Stimulated activated CD8-positive, alpha-beta memory T cell treated with anti-CD3 and anti-CD28 coated beads, Interleukin-2, amount 100 ng/mL, for 48 hours (primary cell): ENCODE results near the gene ZSCAN4.
A peak's percentile ranks its signal among the peaks of the same experiment; 100 is the strongest.

Source experiments
- DNase-seq, 2 donors: peaks; one replicate each; pipeline ENCODE4 v3.0.0-alpha.2; 2020; ENCODE audit warnings: low read depth in 2 of 2

Gene ZSCAN4

DNA sequence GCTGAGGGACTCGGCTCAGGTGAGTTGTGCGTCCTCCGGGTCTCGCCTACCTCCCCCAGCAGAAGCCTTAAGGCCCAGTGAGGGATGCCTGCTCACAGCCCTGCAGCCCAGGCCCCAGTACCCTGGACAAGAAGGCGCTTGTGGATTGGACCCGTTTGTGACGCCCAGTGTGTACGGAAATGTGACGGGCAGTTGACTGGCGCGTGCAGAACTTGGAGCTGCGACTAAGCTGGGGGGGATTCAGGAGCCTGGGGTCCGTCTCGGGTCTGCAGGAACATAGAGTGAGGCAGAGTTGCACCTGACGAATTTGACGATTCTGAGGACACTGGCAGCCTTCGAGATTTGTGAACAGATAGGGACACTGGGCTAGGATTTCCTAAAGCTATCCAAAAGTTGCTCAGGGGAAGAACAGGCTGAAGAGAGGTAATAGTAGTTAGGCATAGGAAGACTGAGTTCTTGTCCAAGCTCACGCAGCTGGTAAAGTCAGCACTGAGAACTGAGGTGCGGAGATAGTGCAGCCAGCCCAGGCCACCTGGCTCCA lies 13.6 kb downstream of the ZSCAN4 start:
- DNase-seq = no peak

DNA sequence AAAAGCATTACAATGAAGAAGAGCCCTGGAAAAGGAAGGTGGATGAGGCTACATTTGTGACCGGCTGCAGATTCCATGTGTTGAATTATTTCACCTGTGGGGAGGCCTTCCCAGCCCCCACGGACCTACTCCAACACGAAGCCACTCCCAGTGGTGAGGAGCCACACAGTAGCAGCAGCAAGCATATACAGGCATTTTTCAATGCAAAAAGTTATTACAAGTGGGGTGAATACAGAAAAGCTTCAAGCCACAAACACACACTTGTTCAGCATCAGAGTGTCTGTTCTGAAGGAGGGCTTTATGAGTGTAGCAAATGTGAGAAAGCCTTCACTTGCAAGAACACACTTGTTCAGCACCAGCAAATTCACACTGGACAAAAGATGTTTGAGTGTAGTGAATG lies 18.0 kb downstream of the ZSCAN4 start:
- no peak for DNase-seq

DNA sequence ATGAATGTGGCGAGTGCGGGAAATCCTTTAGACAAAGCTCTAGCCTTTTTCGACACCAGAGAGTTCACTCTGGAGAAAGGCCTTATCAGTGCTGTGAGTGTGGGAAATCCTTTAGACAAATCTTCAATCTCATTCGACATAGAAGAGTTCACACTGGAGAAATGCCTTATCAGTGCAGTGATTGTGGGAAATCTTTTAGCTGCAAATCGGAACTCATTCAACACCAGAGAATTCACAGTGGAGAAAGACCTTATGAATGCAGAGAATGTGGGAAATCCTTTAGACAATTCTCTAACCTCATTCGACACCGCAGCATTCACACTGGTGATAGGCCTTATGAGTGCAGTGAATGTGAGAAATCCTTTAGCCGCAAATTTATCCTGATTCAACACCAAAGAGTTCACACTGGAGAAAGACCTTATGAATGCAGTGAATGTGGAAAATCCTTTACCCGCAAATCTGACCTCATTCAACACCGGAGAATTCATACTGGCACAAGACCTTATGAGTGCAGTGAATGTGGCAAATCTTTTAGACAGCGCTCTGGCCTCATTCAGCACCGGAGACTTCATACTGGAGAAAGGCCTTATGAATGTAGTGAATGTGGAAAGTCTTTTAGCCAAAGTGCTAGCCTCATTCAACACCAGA lies 18.8 kb downstream of the ZSCAN4 start:
- no peak for DNase-seq

DNA sequence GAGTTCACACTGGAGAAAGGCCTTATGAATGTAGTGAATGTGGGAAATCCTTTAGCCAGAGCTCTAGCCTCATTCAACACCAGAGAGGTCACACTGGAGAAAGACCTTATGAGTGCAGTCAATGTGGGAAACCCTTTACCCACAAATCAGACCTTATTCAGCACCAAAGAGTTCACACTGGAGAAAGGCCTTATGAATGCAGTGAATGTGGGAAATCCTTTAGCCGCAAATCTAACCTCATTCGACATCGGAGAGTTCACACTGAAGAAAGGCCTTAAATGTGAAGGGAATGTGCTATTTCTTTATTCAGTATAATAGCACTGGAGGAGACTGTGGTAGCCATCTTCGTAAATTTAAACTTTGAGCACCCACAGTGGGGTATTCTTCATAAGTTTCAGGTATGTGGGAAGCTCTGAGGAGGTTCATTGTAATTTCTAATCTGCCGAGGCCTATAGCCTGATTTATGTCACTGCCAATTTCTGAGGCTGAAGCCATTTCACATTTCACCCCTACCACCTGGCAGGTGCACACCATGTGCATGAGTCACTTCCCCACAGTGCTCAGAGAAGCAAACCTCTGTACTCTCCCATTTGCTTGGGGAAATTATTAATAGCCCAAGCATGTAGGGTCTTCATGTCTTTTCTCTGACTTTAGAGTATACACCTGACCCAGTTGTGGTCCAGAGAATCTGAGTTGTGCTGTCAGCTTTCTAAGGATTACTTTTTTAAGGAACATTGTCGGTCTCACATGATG lies 19.5 kb downstream of the ZSCAN4 start:
- no peak for DNase-seq

DNA sequence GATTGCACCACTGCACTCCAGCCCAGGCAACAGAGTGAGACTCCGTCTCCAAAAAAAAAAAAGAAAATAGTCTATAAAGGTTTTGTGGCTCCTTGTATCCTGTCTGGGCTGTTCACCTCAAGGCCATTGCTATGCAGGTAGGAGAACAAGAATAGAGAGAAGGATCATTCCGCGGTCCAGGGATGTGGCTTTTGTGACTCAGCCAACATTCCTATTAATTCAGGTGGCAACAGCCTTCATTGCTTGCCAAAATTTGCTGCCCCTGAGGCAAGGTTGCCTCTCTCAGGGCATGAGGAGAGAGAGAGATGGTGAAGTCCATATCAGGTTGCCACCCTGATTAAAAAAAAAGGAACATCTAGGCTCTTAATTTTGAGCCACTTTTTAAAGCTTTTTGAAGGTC lies 21.0 kb downstream of the ZSCAN4 start:
- DNase-seq = no peak

DNA sequence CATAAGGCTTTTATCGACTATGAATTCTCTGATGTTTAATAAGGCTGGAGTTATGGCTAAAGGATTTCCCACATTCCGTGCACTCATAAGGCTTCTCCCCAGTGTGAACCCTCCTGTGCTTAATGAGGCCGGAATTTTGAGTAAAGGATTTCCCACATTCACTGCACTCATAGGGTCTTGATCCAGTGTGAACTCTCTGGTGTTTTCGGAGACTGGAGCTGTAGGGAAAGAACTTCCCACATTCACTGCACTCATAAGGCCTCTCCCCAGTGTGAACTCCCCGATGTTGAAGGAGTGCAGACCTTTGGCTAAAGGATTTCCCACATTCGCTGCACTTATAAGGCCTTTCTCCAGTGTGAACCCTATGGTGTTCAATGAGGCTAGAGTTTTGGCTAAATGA lies 32.9 kb downstream of the ZSCAN4 start:
- no peak for DNase-seq

DNA sequence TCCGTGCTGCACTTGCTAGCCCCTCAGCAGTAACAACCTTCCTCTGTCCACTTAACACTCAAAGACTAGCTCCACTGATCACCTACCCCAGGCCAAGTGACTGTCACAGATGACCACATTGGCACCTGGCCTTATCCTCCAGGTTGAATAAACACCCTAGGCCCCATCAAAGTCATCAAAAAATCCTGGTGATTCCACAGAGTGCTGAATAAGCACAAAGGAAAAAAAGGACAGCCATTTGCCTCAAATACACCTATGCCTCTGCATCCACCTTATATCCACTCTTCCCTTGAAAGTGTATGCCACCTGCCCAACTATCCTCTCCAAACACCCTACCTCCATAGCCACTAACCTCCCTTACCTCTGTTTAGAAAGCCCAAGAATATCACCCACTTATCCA lies 37.6 kb downstream of the ZSCAN4 start:
- no peak for DNase-seq

DNA sequence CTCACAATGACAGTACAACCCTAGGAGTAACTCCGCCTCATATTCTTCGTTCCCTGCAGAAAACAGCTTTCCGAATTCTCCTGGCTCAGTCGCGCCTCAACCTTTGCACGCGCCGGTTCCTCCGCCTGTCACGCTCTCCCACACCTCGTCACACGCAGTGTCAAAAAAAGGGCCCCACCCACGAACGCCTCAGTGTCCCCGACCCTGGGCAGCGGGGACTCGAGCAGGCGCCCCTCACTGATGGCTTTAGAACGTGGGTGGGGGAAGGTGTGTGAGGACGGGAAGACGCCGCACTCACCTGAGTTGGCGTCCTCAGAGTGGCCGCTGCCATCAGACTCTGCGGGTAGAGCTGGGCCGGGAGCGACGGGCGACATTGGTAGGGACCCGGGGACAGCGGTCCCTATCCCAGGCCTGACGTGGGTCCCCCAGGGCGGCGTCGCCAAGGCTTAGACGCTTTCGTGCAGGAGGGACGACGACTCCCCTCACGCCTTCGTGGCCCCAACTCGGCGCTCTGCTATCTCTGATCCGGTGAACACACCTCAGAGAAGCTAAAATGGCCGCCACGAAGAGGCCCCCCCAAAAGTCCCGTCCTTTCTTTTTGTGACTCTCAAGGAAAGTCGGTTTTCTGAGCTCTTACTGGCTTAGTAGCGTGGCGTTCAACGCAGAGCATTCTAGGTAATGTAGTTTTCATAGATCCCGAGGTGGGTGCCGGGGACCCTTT lies 40.1 kb downstream of the ZSCAN4 start, which contains the start of gene ZNF154:
Gene ZNF154, minus strand, starts transcription at position 564 of the 721 bp plus-strand sequence. Its CDS starts 233 bp downstream, at position 331.
- DNase-seq = peak in 1 of 2 donors; percentile 2

DNA sequence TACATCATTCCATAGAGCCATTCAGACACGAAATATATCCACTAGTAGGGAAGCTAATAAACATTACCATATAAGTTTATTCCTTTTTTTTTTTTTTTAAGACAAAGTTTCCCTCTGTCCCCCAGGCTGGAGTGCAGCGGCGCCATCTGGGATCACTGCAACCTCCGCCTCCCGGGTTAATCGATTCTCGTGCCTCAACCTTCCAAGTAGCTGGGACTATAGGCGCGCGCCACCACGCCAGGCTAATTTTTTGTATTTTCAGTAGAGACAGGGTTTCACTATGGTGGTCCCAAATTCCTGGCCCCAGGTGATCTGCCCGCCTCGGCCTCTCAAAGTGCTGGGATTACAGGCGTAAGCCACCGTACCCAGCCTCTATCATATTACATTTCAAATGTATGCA lies 40.9 kb downstream of the ZSCAN4 start:
- DNase-seq = no peak

DNA sequence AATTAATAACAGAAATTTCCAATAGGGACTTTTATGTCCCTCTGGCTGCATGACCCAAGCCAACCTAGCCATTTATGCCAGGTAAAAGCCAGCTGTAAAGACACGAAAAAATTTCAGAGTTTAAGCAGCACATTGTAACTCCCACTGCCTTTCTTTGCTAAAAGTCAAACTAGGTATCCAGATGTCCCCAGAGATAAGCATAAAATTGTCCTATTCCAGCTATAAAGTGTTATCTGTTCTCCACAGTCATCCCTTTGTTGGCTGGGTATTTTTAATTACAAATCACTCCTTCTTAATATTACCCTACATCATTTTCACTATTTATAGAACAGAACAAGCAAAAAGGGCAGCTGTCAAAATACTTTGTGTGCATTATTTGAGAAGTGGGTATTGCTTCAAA lies 43.5 kb downstream of the ZSCAN4 start:
- DNase-seq = no peak

DNA sequence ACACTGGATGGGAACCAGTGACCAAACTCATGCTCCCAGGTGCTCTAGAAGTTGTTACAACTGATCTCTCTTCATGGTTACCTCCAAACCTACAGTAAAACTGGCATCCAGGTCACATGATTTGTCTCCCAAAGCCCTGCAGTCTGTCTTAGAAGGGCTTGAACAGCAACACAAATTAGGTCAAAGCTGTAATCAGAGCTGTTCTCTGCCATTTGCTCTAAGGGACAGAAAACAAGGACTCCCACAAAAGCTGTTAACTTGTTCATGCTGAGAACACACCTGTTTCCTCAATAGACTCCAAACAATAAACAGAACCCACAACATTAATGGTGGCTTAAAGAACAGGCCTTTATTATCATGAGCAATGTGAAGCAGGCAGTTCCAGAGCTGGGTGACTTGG lies 50.7 kb downstream of the ZSCAN4 start:
- no peak for DNase-seq

DNA sequence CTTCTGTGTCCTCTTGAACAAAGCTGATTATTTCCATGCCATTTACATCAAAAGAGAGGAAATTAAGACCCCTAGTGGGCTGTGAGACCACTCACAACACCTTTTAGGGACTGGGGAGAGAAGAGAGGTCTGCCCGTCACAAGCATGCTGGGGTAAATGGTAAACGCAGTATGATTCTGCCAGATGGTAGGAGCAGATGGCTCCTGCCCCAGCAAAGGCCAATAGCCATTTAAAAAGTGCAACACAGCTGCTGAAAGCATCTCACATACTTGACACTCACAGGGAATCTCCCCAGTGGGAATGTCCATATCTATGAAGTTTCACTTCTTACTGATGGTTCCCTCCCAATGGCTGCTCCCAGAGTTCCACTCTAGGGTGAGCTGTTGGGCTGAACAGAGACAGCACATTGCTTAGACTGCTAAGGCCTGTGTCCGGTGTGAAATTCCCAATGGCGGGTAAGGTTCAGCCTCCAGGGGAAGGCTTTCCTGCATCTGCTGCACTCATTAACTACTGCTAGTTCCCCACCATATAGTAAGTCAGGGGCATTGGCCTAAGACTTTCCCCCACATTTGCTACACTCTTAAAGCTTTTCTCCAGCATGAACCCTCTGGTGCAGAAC lies 51.3 kb downstream of the ZSCAN4 start:
- no peak for DNase-seq

DNA sequence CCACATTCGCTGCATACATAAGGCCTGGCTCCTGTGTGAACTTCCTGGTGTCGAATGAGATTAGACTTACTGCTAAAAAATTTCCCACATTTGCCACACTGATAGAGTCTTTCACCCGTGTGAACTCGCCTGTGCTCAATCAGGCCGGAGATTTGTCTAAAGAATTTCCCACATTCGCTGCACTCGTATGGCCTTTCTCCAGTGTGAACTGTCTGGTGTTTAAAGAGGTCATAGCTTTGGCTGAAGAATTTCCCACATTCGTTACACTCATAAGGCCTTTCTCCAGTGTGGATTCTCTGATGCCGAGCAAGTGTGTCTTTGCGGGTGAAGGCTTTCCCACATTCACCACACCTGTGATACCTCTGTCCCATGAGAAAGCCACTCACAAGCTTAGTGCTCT lies 52.1 kb downstream of the ZSCAN4 start:
- DNase-seq = no peak
